GM12864 (cell line): ENCODE measurements around the gene SLC12A7.
A peak's percentile ranks its signal among the peaks of the same experiment; 100 is the strongest.

Experiments
- DNase-seq: peaks from one replicate; pipeline ENCODE4 v3.0.0-alpha.2; 2011; ENCODE audit warnings: low read depth
- H3K4me3 ChIP-seq: 2 replicates; pipeline ENCODE4 v1.5.1; 2011; ENCODE audit warnings: mild to moderate bottlenecking, low read depth, low read length, control low read depth
- TF ChIP-seq, protein P1 (sequence below): IDR thresholded peaks from 2 replicates; pipeline ENCODE4 v1.5.1; 2011; ENCODE audit warnings: low read depth, mild to moderate bottlenecking, moderate library complexity, low read length, control low read depth, inconsistent platforms; ENCODE audit errors: missing control alignments

Gene SLC12A7

DNA sequence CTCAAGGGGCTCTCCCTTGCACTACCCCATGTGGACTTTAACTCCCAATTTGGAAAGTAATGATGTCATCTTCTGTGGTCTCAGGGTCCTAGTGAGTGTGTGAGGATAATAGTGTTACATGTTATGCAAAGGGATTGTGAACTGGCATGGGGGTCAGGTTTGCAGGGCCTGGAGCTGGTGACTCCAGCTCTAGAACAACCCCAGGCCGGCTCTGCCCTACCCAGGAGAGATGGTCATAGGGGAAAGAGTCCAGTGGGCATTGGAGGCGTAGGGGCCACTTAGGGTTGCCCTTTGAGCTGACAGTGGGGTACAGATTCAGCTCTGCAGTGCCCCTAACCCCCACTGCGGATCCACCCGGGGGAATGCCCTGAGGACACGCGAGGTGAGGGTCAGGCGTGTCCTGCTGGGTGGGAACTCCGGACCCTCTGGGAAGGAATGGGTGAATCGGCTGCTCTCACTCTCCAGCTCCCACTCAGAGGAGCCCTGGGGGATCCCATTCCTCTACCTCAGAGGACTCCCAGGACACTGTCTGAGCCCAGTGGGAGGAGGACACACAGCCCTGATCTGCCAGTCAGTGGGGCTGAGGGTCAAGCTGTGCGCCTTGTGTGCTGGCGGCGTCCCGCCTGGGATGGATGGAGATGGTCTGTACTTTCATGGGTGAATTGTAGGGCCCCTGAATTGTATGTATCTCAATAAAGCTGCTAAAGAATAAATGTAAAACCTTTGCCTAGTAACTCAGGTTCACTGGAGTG is 105.8 kb downstream of the SLC12A7 start:
- H3K4me3 ChIP-seq = no peak overlapping the region
- DNase-seq = no peak
- TF ChIP-seq, protein P1, sequence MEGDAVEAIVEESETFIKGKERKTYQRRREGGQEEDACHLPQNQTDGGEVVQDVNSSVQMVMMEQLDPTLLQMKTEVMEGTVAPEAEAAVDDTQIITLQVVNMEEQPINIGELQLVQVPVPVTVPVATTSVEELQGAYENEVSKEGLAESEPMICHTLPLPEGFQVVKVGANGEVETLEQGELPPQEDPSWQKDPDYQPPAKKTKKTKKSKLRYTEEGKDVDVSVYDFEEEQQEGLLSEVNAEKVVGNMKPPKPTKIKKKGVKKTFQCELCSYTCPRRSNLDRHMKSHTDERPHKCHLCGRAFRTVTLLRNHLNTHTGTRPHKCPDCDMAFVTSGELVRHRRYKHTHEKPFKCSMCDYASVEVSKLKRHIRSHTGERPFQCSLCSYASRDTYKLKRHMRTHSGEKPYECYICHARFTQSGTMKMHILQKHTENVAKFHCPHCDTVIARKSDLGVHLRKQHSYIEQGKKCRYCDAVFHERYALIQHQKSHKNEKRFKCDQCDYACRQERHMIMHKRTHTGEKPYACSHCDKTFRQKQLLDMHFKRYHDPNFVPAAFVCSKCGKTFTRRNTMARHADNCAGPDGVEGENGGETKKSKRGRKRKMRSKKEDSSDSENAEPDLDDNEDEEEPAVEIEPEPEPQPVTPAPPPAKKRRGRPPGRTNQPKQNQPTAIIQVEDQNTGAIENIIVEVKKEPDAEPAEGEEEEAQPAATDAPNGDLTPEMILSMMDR = no peak

DNA sequence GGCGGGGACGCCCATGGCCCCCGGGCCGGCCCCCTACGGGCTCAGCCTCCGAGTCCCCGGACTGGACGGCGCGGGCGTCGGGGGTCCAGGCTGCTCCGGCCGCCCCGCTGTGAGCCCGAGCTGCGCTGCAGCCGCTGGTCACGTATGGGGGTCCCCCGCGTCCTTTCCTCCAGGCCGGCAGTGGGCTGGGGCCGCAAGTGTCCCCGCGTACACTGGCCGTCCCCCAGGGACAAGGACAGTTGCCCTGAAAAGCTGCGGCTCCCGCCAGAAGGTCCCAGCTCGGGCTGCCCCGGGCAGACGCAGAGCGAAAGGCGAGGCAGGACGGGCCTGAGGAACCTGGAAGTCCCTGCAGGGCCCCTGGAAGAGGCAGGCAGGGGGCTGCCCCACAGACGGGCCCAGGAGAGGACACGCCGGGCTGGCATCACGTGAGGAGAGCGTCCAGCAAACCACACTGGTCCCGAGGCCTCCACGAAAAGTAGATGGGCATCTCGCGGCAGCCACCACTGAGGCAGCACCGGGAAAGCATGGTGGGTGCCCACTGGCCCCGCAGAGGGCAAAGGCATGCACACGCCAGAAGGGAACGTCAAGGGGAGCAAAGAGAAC is 106.5 kb downstream of the SLC12A7 start:
- DNase-seq = no peak
- H3K4me3 ChIP-seq = no peak overlapping the region
- TF ChIP-seq, protein P1 = no peak

DNA sequence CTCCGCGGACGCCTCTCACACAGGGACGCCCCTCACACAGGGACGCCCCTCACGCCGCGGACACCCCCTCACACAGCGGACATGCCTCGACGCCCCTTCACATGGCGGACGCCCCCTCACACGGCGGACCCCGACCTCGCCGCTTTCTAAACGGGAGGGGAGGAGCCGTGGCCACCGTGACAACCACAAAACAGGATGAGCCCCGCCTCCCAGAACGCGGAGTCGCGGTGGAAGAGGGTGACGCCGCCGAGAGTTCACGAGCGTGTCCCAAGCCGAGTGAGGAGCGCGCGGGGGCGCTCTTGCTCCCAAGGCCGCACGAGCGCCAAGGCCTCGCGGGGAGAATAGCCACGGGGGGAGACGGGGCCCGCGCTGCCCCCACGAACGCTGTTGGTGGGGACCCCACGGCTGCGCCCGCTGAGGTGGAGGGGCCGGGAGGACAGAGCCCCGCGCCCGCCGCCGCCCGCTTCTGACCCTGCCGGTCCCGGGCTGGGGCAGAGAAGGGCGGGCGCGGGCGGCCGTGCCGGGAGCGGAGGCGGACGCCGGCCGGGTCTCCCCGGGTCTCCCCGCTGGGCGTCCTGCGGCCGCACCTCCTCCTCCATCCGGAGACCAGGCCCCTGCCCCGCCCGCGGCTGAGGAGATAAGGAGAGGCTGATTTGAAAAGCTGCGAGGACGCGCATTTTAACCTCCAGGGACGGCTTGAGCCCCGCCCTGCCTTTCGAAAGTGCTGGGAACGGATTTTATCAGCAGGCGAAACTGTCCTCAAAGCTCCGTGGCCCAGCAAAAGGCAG is 107.2 kb downstream of the SLC12A7 start:
- DNase-seq = no peak

DNA sequence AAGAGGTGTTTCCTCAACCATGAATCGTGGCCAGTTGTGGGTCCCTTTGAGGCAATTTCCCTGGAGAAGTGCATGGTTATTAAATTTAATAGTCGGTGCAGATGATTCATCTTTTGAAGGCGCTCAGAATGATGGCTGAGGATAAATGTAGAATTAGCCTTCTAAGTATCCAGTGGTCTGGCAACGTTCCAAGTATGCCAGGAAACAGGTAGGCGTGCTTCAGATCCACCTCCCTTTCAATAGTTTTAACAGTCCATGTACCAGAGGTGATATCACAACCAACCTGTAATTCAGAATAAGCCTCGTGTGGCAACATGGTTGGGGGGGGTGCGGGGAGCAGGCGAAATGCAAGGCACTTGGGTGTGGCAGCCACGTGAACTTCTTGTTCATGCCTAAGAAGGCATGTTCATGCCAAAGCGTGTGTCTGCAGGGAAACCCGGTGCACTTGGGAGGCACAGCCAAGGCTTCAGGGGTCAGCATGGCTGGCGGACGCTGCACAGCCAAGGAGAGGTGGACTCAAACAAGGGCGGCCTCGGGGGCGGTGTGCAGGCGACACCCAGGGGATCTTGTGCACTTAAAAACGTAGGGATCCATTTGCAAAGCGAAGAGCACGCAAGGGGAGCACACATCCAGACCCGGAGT is 108.4 kb downstream of the SLC12A7 start:
- H3K4me3 ChIP-seq = no peak overlapping the region
- TF ChIP-seq, protein P1 = no peak
- no peak for DNase-seq

More for the DNA sequence above, 107.2 kb downstream of the SLC12A7 start:
- TF ChIP-seq, protein P1 = peak; percentile 31
- H3K4me3 ChIP-seq = no peak overlapping the region

DNA sequence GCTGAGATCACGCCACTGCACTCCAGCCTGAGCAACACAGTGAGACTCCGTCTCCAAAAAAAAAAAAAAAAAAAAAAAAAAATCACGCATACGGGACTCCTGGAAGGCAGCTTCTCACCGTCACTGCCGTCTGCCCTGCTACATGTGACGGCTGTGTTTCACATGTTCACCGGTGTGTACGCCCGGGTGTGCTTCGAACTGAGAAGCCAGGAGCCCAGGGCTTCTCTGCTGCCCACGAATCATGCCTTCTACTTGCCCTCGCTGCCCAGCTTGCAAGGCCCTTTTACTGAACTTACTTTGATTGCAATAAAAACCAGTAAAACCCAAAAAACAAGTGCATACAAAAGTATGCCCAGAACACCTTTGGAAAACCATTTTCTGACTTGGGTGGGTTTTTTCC is 109.0 kb downstream of the SLC12A7 start:
- no peak overlapping the region for H3K4me3 ChIP-seq
- DNase-seq = no peak
- TF ChIP-seq, protein P1 = no peak

DNA sequence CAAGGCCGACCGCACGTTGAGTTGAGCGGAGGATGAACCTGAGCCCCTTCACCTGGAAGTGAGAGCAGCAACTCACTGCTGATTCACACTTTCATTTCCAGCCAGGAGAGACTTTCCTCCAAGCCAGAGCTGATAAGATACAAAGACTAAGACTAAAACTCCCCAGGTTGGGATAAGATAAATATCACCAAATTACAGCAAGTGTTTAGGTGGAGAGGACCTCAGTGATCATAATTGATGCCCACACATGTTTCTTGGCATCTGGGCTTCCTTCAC is 109.7 kb downstream of the SLC12A7 start:
- TF ChIP-seq, protein P1 = no peak
- DNase-seq = no peak

More for the DNA sequence above, 109.7 kb downstream of the SLC12A7 start:
- H3K4me3 ChIP-seq = no peak overlapping the region
